ENCODE data around the gene TLL1.

DNA sequence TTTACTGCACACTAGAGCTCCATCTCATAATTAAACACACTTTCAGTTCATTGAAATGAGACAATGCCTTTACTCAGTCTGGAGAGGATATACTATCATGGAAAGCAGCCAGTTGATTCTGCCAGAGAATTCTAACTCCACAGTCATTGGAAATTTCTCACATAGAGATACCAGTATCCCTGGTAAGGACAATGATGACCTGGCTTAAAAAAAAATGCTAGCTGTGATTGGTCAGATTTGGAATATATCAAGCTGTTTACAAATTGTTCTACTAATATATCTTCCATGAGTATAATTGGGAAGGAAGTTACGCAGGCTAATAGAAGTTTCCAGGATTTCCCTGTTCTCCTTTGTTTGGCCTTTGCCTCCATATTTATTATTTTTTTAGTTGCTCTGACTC, 34.5 kb upstream of the TLL1 start:
- no peak for TF ChIP-seq POLR2A (IDR thresholded peaks at IDR 0.05; ENCODE audit: extremely low read depth, insufficient read length)
- TF ChIP-seq, protein P1, sequence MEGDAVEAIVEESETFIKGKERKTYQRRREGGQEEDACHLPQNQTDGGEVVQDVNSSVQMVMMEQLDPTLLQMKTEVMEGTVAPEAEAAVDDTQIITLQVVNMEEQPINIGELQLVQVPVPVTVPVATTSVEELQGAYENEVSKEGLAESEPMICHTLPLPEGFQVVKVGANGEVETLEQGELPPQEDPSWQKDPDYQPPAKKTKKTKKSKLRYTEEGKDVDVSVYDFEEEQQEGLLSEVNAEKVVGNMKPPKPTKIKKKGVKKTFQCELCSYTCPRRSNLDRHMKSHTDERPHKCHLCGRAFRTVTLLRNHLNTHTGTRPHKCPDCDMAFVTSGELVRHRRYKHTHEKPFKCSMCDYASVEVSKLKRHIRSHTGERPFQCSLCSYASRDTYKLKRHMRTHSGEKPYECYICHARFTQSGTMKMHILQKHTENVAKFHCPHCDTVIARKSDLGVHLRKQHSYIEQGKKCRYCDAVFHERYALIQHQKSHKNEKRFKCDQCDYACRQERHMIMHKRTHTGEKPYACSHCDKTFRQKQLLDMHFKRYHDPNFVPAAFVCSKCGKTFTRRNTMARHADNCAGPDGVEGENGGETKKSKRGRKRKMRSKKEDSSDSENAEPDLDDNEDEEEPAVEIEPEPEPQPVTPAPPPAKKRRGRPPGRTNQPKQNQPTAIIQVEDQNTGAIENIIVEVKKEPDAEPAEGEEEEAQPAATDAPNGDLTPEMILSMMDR (IDR thresholded peaks at IDR 0.05; ENCODE audit: low read depth, low read length) = no peak
